ENCODE measurements around the gene DSN1. TPM values are rescaled to one million over a fixed set of nuclear protein-coding genes. Genes with fewer than 3 reads are reported as not detected.

The DSN1 gene
- polyA plus RNA-seq (ENCODE audit: insufficient read length in 3 of 3): 10 to 100 TPM; 18.9 to 23.1 (median 19.5) TPM
- long read RNA-seq, donor 1, partial matches to known transcripts: 0 of 7 reads
- long read RNA-seq, donor 1, other reads (novel, unspliced or antisense): 0 of 7 reads
- long read RNA-seq, donor 2, partial matches to known transcripts: 0 of 2 reads
- long read RNA-seq, donor 2, other reads (novel, unspliced or antisense): 0 of 2 reads
- long read RNA-seq, donor 3, transcript DSN1-203 (11 exons, 2,233 nt): major isoform, 7 of 8 reads
- long read RNA-seq, donor 3, partial matches to known transcripts: 0 of 8 reads
- long read RNA-seq, donor 3, other reads (novel, unspliced or antisense): 0 of 8 reads
- long read RNA-seq, donor 4, partial matches to known transcripts: 0 of 5 reads
- long read RNA-seq, donor 4, other reads (novel, unspliced or antisense): 0 of 5 reads
- long read RNA-seq, donor 5, partial matches to known transcripts: 0 of 5 reads
- long read RNA-seq, donor 5, other reads (novel, unspliced or antisense): 0 of 5 reads
- long read RNA-seq, donor 6, partial matches to known transcripts: 0 of 4 reads
- long read RNA-seq, donor 6, other reads (novel, unspliced or antisense): 0 of 4 reads
- long read RNA-seq, donor 7, partial matches to known transcripts: 11 of 14 reads
- long read RNA-seq, donor 7, other reads (novel, unspliced or antisense): 0 of 14 reads
- long read RNA-seq, donor 8, transcript DSN1-203 (11 exons, 2,233 nt): major isoform, 9 of 58 reads
- long read RNA-seq, donor 8, partial matches to known transcripts: 46 of 58 reads
- long read RNA-seq, donor 8, other reads (novel, unspliced or antisense): 0 of 58 reads
- long read RNA-seq, donor 9, transcript DSN1-203 (11 exons, 2,233 nt): major isoform, 8 of 8 reads
- long read RNA-seq, donor 9, partial matches to known transcripts: 0 of 8 reads
- long read RNA-seq, donor 9, other reads (novel, unspliced or antisense): 0 of 8 reads
- long read RNA-seq, donor 10, partial matches to known transcripts: 0 of 4 reads
- long read RNA-seq, donor 10, other reads (novel, unspliced or antisense): 0 of 4 reads
- long read RNA-seq, donor 11, partial matches to known transcripts: 0 of 2 reads
- long read RNA-seq, donor 11, other reads (novel, unspliced or antisense): 0 of 2 reads
- long read RNA-seq, donor 12, partial matches to known transcripts: 0 of 1 reads
- long read RNA-seq, donor 12, other reads (novel, unspliced or antisense): 0 of 1 reads
- long read RNA-seq, donor 13, transcript DSN1-203 (11 exons, 2,233 nt): major isoform, 5 of 14 reads
- long read RNA-seq, donor 13, partial matches to known transcripts: 6 of 14 reads
- long read RNA-seq, donor 13, other reads (novel, unspliced or antisense): 0 of 14 reads
- long read RNA-seq, donor 14, transcript DSN1-203 (11 exons, 2,233 nt): major isoform, 5 of 10 reads
- long read RNA-seq, donor 14, partial matches to known transcripts: 0 of 10 reads
- long read RNA-seq, donor 14, other reads (novel, unspliced or antisense): 0 of 10 reads
- long read RNA-seq, donor 15: 0 reads
- long read RNA-seq, donor 16, partial matches to known transcripts: 0 of 7 reads
- long read RNA-seq, donor 16, other reads (novel, unspliced or antisense): 0 of 7 reads

- DNase-seq (ENCODE audit: extremely low read depth in 1 of 11, low read depth in 9 of 11, low spot score in 4 of 11): peak; percentile 89 to 98 (median 95)
Measured at GRCh38 chr20:36773597-36774390, at the start of gene DSN1. DSN1 (minus strand) TSS chr20:36773763; CDS start chr20:36771458, 2,305 bp downstream.

GRCh38 chr20:36823121-36823520 is 49.6 kb upstream of the DSN1 start:
- DNase-seq (ENCODE audit: extremely low read depth in 1 of 11, low read depth in 9 of 11, low spot score in 4 of 11): no peak

GRCh38 chr20:36821964-36822437 is 48.4 kb upstream of the DSN1 start:
- no peak for DNase-seq (ENCODE audit: extremely low read depth in 1 of 11, low read depth in 9 of 11, low spot score in 4 of 11)

- DNase-seq (ENCODE audit: extremely low read depth in 1 of 11, low read depth in 9 of 11, low spot score in 4 of 11): no peak
Measured at GRCh38 chr20:36820928-36821327, 47.4 kb upstream of the DSN1 start.

GRCh38 chr20:36820073-36820472 is 46.5 kb upstream of the DSN1 start:
- DNase-seq (ENCODE audit: extremely low read depth in 1 of 11, low read depth in 9 of 11, low spot score in 4 of 11): no peak

- DNase-seq (ENCODE audit: extremely low read depth in 1 of 11, low read depth in 9 of 11, low spot score in 4 of 11): no peak
Measured at GRCh38 chr20:36819659-36820058, 46.1 kb upstream of the DSN1 start.

GRCh38 chr20:36818861-36819260 is 45.3 kb upstream of the DSN1 start:
- DNase-seq (ENCODE audit: extremely low read depth in 1 of 11, low read depth in 9 of 11, low spot score in 4 of 11): no peak

GRCh38 chr20:36818185-36818584 is 44.6 kb upstream of the DSN1 start:
- no peak for DNase-seq (ENCODE audit: extremely low read depth in 1 of 11, low read depth in 9 of 11, low spot score in 4 of 11)

- no peak for DNase-seq (ENCODE audit: extremely low read depth in 1 of 11, low read depth in 9 of 11, low spot score in 4 of 11)
Measured at GRCh38 chr20:36817496-36817895, 43.9 kb upstream of the DSN1 start.

GRCh38 chr20:36815454-36816091 is 42.0 kb upstream of the DSN1 start:
- DNase-seq (ENCODE audit: extremely low read depth in 1 of 11, low read depth in 9 of 11, low spot score in 4 of 11): no peak

- peak in 3 of 11 donors; percentile 33 to 59 (median 44) for DNase-seq (ENCODE audit: extremely low read depth in 1 of 11, low read depth in 9 of 11, low spot score in 4 of 11)
Measured at GRCh38 chr20:36812594-36813463, 39.3 kb upstream of the DSN1 start.

- DNase-seq (ENCODE audit: extremely low read depth in 1 of 11, low read depth in 9 of 11, low spot score in 4 of 11): no peak
Measured at GRCh38 chr20:36808317-36809257, 35.0 kb upstream of the DSN1 start.

- DNase-seq (ENCODE audit: extremely low read depth in 1 of 11, low read depth in 9 of 11, low spot score in 4 of 11): no peak
Measured at GRCh38 chr20:36806049-36806448, 32.5 kb upstream of the DSN1 start.

GRCh38 chr20:36805396-36805795 is 31.8 kb upstream of the DSN1 start:
- DNase-seq (ENCODE audit: extremely low read depth in 1 of 11, low read depth in 9 of 11, low spot score in 4 of 11): no peak

GRCh38 chr20:36804425-36804824 is 30.9 kb upstream of the DSN1 start:
- no peak for DNase-seq (ENCODE audit: extremely low read depth in 1 of 11, low read depth in 9 of 11, low spot score in 4 of 11)
